Activated T-helper 1 cell treated with anti-CD3 and anti-CD28 coated beads, Interleukin-12 subunit alpha, Interleukin-12 subunit beta, Interleukin-2, Interleukin-4 antibody, amounts not matched to agents 30 ng/mL and 10 ng/mL and 1 ng/mL, durations not matched to agents 14 hours and 24 hours and 36 hours (primary cell): ENCODE data around the gene RNU6-1. TPM values are rescaled to one million over a fixed set of nuclear protein-coding genes. Genes with fewer than 3 reads are reported as not detected.

Experiments used
- DNase-seq: peaks from one replicate; pipeline ENCODE4 v3.0.0; 2021; ENCODE audit warnings: low spot score
- H3K27ac Mint-ChIP-seq: one replicate; pipeline ENCODE4 v1.8.0; 2021; ENCODE audit warnings: mild to moderate bottlenecking, mixed read lengths
- H3K27me3 Mint-ChIP-seq: one replicate; pipeline ENCODE4 v1.8.0; 2022; ENCODE audit warnings: mild to moderate bottlenecking, moderate library complexity, mixed read lengths; ENCODE audit not compliant: insufficient read depth
- H3K36me3 Mint-ChIP-seq: one replicate; pipeline ENCODE4 v1.8.0; 2021; ENCODE audit warnings: low read depth, mixed read lengths
- H3K4me1 Mint-ChIP-seq: one replicate; pipeline ENCODE4 v1.8.0; 2021; ENCODE audit warnings: low read depth, mixed read lengths
- H3K4me3 Mint-ChIP-seq: one replicate; pipeline ENCODE4 v1.8.0; 2021; ENCODE audit warnings: mild to moderate bottlenecking, moderate library complexity, mixed read lengths
- H3K9me3 Mint-ChIP-seq: one replicate; pipeline ENCODE4 v1.8.0; 2021; ENCODE audit warnings: mixed read lengths
- intact Hi-C: fragments of 100-400 bp; cut with micrococcal nuclease; formaldehyde crosslinking; loops from one replicate; pipeline ENCODE4 v1.15.1; 2024
- total RNA-seq: library from RNA; stranded (reverse); gene quantifications from 2 replicates; pipeline ENCODE4 v1.2.3, GENCODE V29; 2022

RNU6-1 gene
- total RNA-seq, 1 donor from 2014 or later, result not detected

GRCh38 chr15:67805666-67806516 lies 34.0 kb downstream of the RNU6-1 start:
- no peaks in the 10 kb centered on the region for H3K4me1 Mint-ChIP-seq
- H3K27me3 Mint-ChIP-seq, result no peaks in the 10 kb centered on the region
- no peaks in the 10 kb centered on the region for H3K9me3 Mint-ChIP-seq
- H3K27ac Mint-ChIP-seq, result no peak overlapping the region
- no peak overlapping the region for H3K4me3 Mint-ChIP-seq
- no peaks in the 10 kb centered on the region for H3K36me3 Mint-ChIP-seq
- intact Hi-C loops, result no loop called here
- DNase-seq, result no peak

- Mint-ChIP-seq H3K4me3 (no peak overlapping the region), H3K4me1 (no peaks in the 10 kb centered on the region), H3K27ac (no peak overlapping the region), H3K36me3 (no peaks in the 10 kb centered on the region), H3K9me3 (no peaks in the 10 kb centered on the region), H3K27me3 (no peaks in the 10 kb centered on the region)
- DNase-seq, result no peak
- intact Hi-C loops, result no loop called here
Measured at GRCh38 chr15:67805008-67805665, 34.7 kb downstream of the RNU6-1 start.

GRCh38 chr15:67803996-67804843 lies 35.6 kb downstream of the RNU6-1 start:
- intact Hi-C loops, result no loop called here
- Mint-ChIP-seq H3K9me3 (no peaks in the 10 kb centered on the region), H3K27ac (no peak overlapping the region), H3K4me3 (no peak overlapping the region), H3K36me3 (no peaks in the 10 kb centered on the region), H3K27me3 (no peaks in the 10 kb centered on the region), H3K4me1 (no peaks in the 10 kb centered on the region)
- no peak for DNase-seq

- DNase-seq, result no peak
- no peak overlapping the region for H3K4me3 Mint-ChIP-seq
- no peaks in the 10 kb centered on the region for H3K4me1 Mint-ChIP-seq
- no peaks in the 10 kb centered on the region for H3K9me3 Mint-ChIP-seq
- no peaks in the 10 kb centered on the region for H3K27me3 Mint-ChIP-seq
- H3K36me3 Mint-ChIP-seq, result no peaks in the 10 kb centered on the region
- intact Hi-C loops, result no loop called here
- no peak overlapping the region for H3K27ac Mint-ChIP-seq
Measured at GRCh38 chr15:67803299-67803698, 36.5 kb downstream of the RNU6-1 start.

- Mint-ChIP-seq H3K36me3 (no peaks in the 10 kb centered on the region), H3K4me1 (no peaks in the 10 kb centered on the region), H3K9me3 (no peaks in the 10 kb centered on the region), H3K27me3 (no peaks in the 10 kb centered on the region), H3K4me3 (no peak overlapping the region), H3K27ac (no peak overlapping the region)
- intact Hi-C loops, result no loop called here
- DNase-seq, result no peak
Measured at GRCh38 chr15:67801926-67802914, 37.6 kb downstream of the RNU6-1 start.

GRCh38 chr15:67801142-67801541 lies 38.7 kb downstream of the RNU6-1 start:
- H3K9me3 Mint-ChIP-seq, result no peaks in the 10 kb centered on the region
- no peaks in the 10 kb centered on the region for H3K4me1 Mint-ChIP-seq
- H3K27me3 Mint-ChIP-seq, result no peaks in the 10 kb centered on the region
- H3K4me3 Mint-ChIP-seq, result no peak overlapping the region
- intact Hi-C loops, result no loop called here
- DNase-seq, result no peak
- no peaks in the 10 kb centered on the region for H3K36me3 Mint-ChIP-seq
- no peak overlapping the region for H3K27ac Mint-ChIP-seq

- H3K27me3 Mint-ChIP-seq, result no peaks in the 10 kb centered on the region
Measured at GRCh38 chr15:67799801-67800205, 40.0 kb downstream of the RNU6-1 start.

DNA sequence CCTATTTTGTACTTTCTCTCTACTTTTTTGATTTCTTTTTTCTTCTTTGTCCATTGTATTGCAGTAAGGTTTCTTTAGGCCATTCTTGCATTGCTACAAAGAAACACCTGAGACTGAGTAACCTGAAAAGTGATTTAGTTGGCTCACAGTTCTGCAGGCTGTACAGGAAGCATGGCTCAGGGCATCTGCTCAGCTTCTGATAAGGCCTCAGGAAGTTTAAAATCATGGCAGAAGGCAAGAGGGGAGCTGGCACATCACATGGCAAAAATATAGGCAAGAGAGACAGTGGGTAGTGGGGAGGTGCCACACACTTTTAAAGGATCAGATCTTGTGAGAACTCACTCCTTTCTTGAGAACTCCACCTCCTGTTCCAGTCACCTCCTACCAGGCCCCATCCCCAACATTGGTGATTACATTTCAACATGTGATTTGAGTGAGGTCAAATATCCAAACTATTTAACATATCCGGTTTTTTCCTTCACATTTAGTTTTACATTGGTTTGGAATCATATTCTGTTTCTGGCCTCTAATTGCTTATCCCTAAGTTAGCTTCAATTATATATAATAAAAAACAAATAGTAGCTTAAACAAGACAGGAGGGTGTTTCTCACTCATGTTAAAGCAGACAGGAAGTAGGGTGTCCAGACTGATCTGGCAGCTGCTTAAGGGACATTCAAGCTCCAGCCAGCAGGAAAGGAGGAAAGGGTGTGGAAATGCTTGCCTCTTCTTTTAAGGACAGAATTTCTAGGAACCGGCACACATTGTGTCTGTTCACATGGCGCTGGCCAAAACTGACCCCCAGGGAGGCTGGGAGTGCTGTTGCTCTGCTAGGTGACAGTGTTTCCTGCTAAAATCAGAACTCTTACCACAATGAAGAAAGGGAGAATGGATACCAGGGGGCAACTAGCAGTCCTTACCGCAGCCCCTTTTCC lies 43.4 kb downstream of the RNU6-1 start:
- Mint-ChIP-seq H3K9me3 (peaks cover 16% of the 10 kb centered on the region), H3K27ac (no peak overlapping the region), H3K27me3 (no peaks in the 10 kb centered on the region), H3K4me1 (no peaks in the 10 kb centered on the region), H3K36me3 (no peaks in the 10 kb centered on the region), H3K4me3 (no peak overlapping the region)
- no peak for DNase-seq
- intact Hi-C loops, result no loop called here

More at GRCh38 chr15:67799801-67800205, 40.0 kb downstream of the RNU6-1 start:
- H3K4me3 Mint-ChIP-seq, result no peak overlapping the region
- no peak for DNase-seq
- H3K27ac Mint-ChIP-seq, result no peak overlapping the region
- intact Hi-C loops, result no loop called here
- no peaks in the 10 kb centered on the region for H3K36me3 Mint-ChIP-seq
- peaks cover 11% of the 10 kb centered on the region for H3K9me3 Mint-ChIP-seq
- no peaks in the 10 kb centered on the region for H3K4me1 Mint-ChIP-seq

DNA sequence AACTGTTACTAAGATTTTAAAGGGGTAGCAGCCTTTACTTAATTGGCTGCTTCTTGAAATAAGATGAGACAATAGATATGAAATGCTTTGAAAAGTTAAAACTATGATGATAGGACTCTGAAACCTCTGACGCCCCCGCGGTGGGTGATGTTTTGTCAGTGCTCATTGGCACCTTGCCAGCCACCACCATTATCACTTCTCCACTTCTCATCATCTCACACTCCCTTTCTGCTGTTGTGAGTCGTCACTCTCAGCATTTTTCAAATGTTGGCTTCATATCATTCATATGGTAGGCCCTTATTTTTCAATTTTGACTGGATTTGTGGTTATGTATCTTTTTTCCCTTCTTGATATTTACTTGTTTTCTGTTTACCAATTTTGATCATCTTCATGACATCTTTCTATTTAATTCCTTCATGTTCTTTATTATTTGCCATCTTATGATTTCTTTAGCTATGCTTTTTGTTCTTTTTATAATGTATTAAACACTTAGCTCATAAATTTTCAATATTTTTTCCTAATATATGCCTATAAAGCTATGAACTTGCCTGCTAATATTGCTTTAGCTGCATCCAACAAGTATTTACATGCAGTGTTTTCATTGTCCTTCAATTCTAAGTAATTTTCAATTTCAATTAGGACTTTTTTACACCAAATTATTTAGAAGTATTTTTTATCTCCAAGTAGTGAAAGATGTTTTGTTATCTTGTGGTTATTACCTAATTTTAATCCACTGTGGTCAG lies 44.8 kb downstream of the RNU6-1 start:
- intact Hi-C loops, result no loop called here
- Mint-ChIP-seq H3K4me1 (no peaks in the 10 kb centered on the region), H3K27ac (no peak overlapping the region), H3K4me3 (no peak overlapping the region), H3K9me3 (peaks cover 16% of the 10 kb centered on the region), H3K27me3 (no peaks in the 10 kb centered on the region), H3K36me3 (peaks cover 2% of the 10 kb centered on the region)
- no peak for DNase-seq

GRCh38 chr15:67792250-67792942 lies 47.4 kb downstream of the RNU6-1 start:
- Mint-ChIP-seq H3K4me3 (no peak overlapping the region), H3K4me1 (no peaks in the 10 kb centered on the region), H3K36me3 (peaks cover 2% of the 10 kb centered on the region), H3K9me3 (peaks cover 16% of the 10 kb centered on the region), H3K27ac (no peak overlapping the region), H3K27me3 (no peaks in the 10 kb centered on the region)
- intact Hi-C loops, result no loop called here
- no peak for DNase-seq
